Keratinocyte (primary cell): Measurements from ENCODE around the gene CHRDL1. TPM values are rescaled to one million over a fixed set of nuclear protein-coding genes. Genes with fewer than 3 reads are reported as not detected.

Source experiments
- DNase-seq: peaks from one replicate; pipeline ENCODE4 v3.0.0-alpha.2; 2011; ENCODE audit warnings: low read depth, missing footprints, low spot score
- FAIRE-seq: peaks from 2 replicates; lab custom pipeline; 2011; peaks lifted over from hg19 to GRCh38; lab: Jason Lieb, UNC
- H2AFZ ChIP-seq: 2 replicates; pipeline ENCODE4 v1.6.0; 2012; ENCODE audit warnings: low read length, control low read depth, inconsistent platforms; ENCODE audit not compliant: control insufficient read depth
- H3K27ac ChIP-seq: 2 replicates; pipeline ENCODE4 v1.5.1; 2011; ENCODE audit warnings: low read length; ENCODE audit not compliant: control insufficient read depth, insufficient read depth
- H3K27me3 ChIP-seq: 3 replicates; pipeline ENCODE4 v1.6.0; 2011; ENCODE audit warnings: low read length; ENCODE audit not compliant: control insufficient read depth, insufficient read depth; ENCODE audit errors: extremely low read depth
- H3K36me3 ChIP-seq, 2 experiments: 2 replicates in 1 of 2; 3 replicates in 1 of 2; pipeline ENCODE4 v1.5.1; 2011; ENCODE audit warnings: low read length in 2 of 2, mild to moderate bottlenecking in 1 of 2; ENCODE audit not compliant: control insufficient read depth in 2 of 2, insufficient read depth in 2 of 2; ENCODE audit errors: extremely low read depth in 1 of 2
- H3K4me1 ChIP-seq: 3 replicates; pipeline ENCODE4 v1.5.1; 2011; ENCODE audit warnings: low read length; ENCODE audit not compliant: control insufficient read depth, insufficient read depth; ENCODE audit errors: extremely low read depth
- H3K4me2 ChIP-seq: 3 replicates; pipeline ENCODE4 v1.6.0; 2011; ENCODE audit warnings: low read depth, low read length; ENCODE audit not compliant: control insufficient read depth, insufficient read depth; ENCODE audit errors: extremely low read depth
- H3K4me3 ChIP-seq, 3 experiments: fragments of 200-600 bp in 1 of 3; sonication (generic) in 1 of 3; 2 replicates in 2 of 3; 3 replicates in 1 of 3; pipeline ENCODE4 v1.5.1; 2011 to 2016; ENCODE audit warnings: low read length in 3 of 3, mild to moderate bottlenecking in 3 of 3, control low read depth in 2 of 3, inconsistent platforms in 1 of 3, low read depth in 1 of 3, mixed read lengths in 1 of 3, mixed run types in 1 of 3, moderate library complexity in 1 of 3; ENCODE audit not compliant: control insufficient read depth in 2 of 3, insufficient read depth in 2 of 3; ENCODE audit errors: extremely low read depth in 1 of 3
- H3K79me2 ChIP-seq: 2 replicates; pipeline ENCODE4 v1.6.0; 2012; ENCODE audit warnings: low read length; ENCODE audit not compliant: control insufficient read depth, insufficient read depth
- H3K9ac ChIP-seq: 3 replicates; pipeline ENCODE4 v1.6.0; 2011; ENCODE audit warnings: low read length; ENCODE audit not compliant: control insufficient read depth, insufficient read depth; ENCODE audit errors: extremely low read depth
- H3K9me1 ChIP-seq: 3 replicates; pipeline ENCODE4 v1.6.0; 2011; ENCODE audit warnings: low read length; ENCODE audit not compliant: control insufficient read depth, insufficient read depth; ENCODE audit errors: extremely low read depth
- H3K9me3 ChIP-seq: 2 replicates; pipeline ENCODE4 v1.5.1; 2012; ENCODE audit warnings: low read depth, low read length; ENCODE audit not compliant: control insufficient read depth
- H4K20me1 ChIP-seq: 3 replicates; pipeline ENCODE4 v1.6.0; 2011; ENCODE audit warnings: low read length; ENCODE audit not compliant: control insufficient read depth, insufficient read depth; ENCODE audit errors: extremely low read depth
- EZH2 ChIP-seq: IDR thresholded peaks from one replicate; pipeline ENCODE4 v1.6.1; 2012; ENCODE audit warnings: inconsistent platforms, mild to moderate bottlenecking, low read length, moderate library complexity
- dilution Hi-C: fragments of 300-500 bp; cut with MboI; formaldehyde crosslinking; loops from one replicate; pipeline ENCODE4 v1.7.0; 2020; ENCODE audit warnings: low sequenced_read_pairs; ENCODE audit not compliant: extremely low pct_ligation_motif_present
- polyA plus RNA-seq, 5 experiments: library from polyadenylated mRNA; depleted of rRNA in 3 of 5; stranded (reverse) in 3 of 5; stranded (forward) in 1 of 5; unstranded in 1 of 5; fragments of >200 nt; gene quantifications; 1 replicate in 1 of 5; 2 replicates in 3 of 5; 3 replicates in 1 of 5; pipeline versions ENCODE4 v1.2.1 to v1.2.3, GENCODE V29; 2011 to 2012; ENCODE audit warnings: missing spikeins in 2 of 5, low read depth in 1 of 5, low replicate concordance in 1 of 5
- TF ChIP-seq, protein P1 (sequence below), 3 experiments: IDR thresholded peaks in 1 of 3; conservative IDR thresholded peaks in 1 of 3; optimal IDR thresholded peaks in 1 of 3; 2 replicates in 2 of 3; 3 replicates in 1 of 3; pipeline versions ENCODE3 to v1.5.1; 2011; ENCODE audit warnings: low read length in 3 of 3, mild to moderate bottlenecking in 3 of 3, moderate library complexity in 2 of 3, control low read depth in 1 of 3, inconsistent platforms in 1 of 3; ENCODE audit not compliant: insufficient read depth in 2 of 3; ENCODE audit errors: extremely low read depth in 1 of 3

CHRDL1 gene
- polyA plus RNA-seq, 1 donor (not counting 4 experiments of a cell fraction or from before 2014, with no cell fraction given) = not detected

- Histone ChIP-seq H2AFZ (no peak overlapping the region), H4K20me1 (no peaks in the 10 kb centered on the region), H3K4me3 (no peak overlapping the region), H3K9ac (no peak overlapping the region), H3K4me1 (no peaks in the 10 kb centered on the region), H3K9me1 (no peaks in the 10 kb centered on the region), H3K9me3 (no peaks in the 10 kb centered on the region), H3K36me3 (no peaks in the 10 kb centered on the region), H3K4me2 (no peak overlapping the region), H3K79me2 (no peaks in the 10 kb centered on the region), H3K27ac (no peak overlapping the region), H3K27me3 (peaks cover 3% of the 10 kb centered on the region)
- no peak for TF ChIP-seq EZH2
- TF ChIP-seq, protein P1, sequence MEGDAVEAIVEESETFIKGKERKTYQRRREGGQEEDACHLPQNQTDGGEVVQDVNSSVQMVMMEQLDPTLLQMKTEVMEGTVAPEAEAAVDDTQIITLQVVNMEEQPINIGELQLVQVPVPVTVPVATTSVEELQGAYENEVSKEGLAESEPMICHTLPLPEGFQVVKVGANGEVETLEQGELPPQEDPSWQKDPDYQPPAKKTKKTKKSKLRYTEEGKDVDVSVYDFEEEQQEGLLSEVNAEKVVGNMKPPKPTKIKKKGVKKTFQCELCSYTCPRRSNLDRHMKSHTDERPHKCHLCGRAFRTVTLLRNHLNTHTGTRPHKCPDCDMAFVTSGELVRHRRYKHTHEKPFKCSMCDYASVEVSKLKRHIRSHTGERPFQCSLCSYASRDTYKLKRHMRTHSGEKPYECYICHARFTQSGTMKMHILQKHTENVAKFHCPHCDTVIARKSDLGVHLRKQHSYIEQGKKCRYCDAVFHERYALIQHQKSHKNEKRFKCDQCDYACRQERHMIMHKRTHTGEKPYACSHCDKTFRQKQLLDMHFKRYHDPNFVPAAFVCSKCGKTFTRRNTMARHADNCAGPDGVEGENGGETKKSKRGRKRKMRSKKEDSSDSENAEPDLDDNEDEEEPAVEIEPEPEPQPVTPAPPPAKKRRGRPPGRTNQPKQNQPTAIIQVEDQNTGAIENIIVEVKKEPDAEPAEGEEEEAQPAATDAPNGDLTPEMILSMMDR (optimal IDR thresholded peaks at IDR 0.05 in 1 of 3, IDR thresholded peaks at IDR 0.05 in 1 of 3, conservative IDR thresholded peaks at IDR 0.05 in 1 of 3; ENCODE audit: extremely low read depth in 1 of 3, insufficient read depth in 2 of 3, low read length in 3 of 3) = no peak
- FAIRE-seq (no peak), DNase-seq (no peak)
- dilution Hi-C loops = no loop called here
These were observed 54.3 kb downstream of the CHRDL1 start for GRCh38 chrX:110741213-110741796.

DNA sequence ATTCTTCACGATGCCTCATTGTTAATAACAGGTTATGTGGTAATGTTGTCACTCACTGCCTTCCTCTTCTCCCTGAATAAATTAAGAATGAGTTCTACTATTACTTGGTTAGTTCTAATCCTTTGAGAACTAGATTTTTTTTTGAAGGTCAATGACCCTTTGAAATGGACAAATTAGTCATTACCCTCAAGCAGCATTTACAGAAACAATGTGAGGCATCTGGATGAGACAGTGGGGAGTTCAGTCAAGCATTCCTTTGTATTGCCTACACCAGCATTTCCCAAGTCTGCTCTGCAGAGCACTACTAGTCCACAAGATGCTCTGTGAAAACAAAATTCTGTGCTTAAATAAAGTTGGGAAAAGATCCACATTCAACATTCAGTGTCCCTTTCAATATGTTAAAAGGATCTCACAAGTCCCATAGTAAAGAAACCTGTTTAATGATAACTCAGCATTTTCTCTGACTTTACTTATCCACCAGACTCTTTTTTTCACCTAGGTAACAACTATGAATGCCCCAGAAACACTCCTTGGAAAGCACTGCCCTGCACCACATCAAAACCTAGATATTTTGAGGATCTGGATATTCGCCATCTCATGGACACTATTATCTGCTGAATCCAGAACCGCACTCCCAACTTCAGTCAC lies 60.6 kb downstream of the CHRDL1 start:
- Histone ChIP-seq H3K79me2 (no peaks in the 10 kb centered on the region), H3K36me3 (no peaks in the 10 kb centered on the region), H3K4me1 (no peaks in the 10 kb centered on the region), H3K4me3 (no peak overlapping the region), H3K9me3 (no peaks in the 10 kb centered on the region), H2AFZ (no peak overlapping the region), H3K4me2 (no peak overlapping the region), H3K27me3 (no peaks in the 10 kb centered on the region), H3K9ac (no peak overlapping the region), H3K9me1 (no peaks in the 10 kb centered on the region), H3K27ac (no peak overlapping the region), H4K20me1 (peaks cover 4% of the 10 kb centered on the region)
- FAIRE-seq = no peak
- DNase-seq = no peak
- dilution Hi-C loops = no loop called here
- no peak for TF ChIP-seq EZH2
- TF ChIP-seq, protein P1 (optimal IDR thresholded peaks at IDR 0.05 in 1 of 3, IDR thresholded peaks at IDR 0.05 in 1 of 3, conservative IDR thresholded peaks at IDR 0.05 in 1 of 3; ENCODE audit: extremely low read depth in 1 of 3, insufficient read depth in 2 of 3, low read length in 3 of 3) = no peak
